Activated CD4-positive, alpha-beta T cell treated with anti-CD3 and anti-CD28 coated beads, Interleukin-2, amount 10 ng/mL, durations not matched to agents 24 days and 14 days (primary cell): ENCODE measurements around the gene KRT74. TPM values are rescaled to one million over a fixed set of nuclear protein-coding genes. Genes with fewer than 3 reads are reported as not detected.

ENCODE experiments used
- total RNA-seq: library from RNA; stranded (reverse); gene quantifications from 2 replicates; pipeline ENCODE4 v1.2.3, GENCODE V29; 2022

The KRT74 gene
- total RNA-seq, 1 donor from 2014 or later = not detected

Other genes with a start within 250 kb of the KRT74 start
- not detected in 2 replicates for gene KRT85, start 206.4 kb downstream of the KRT74 start, total RNA-seq
- not detected in 2 replicates for gene KRT84, start 188.2 kb downstream of the KRT74 start, total RNA-seq
- not detected in 2 replicates for gene KRT82, start 167.5 kb downstream of the KRT74 start, total RNA-seq
- gene KRT75, start 139.5 kb downstream of the KRT74 start, total RNA-seq = not detected in 2 replicates
- gene KRT6B, start 121.7 kb downstream of the KRT74 start, total RNA-seq = not detected in 2 replicates
- not detected in 2 replicates for gene KRT6C, start 100.0 kb downstream of the KRT74 start, total RNA-seq
- gene KRT6A, start 80.6 kb downstream of the KRT74 start, total RNA-seq = not detected in 2 replicates
- not detected in 2 replicates for gene KRT5, start 53.4 kb downstream of the KRT74 start, total RNA-seq
- gene KRT71, start 20.7 kb downstream of the KRT74 start, total RNA-seq = not detected in 2 replicates
- gene KRT72, start 27.6 kb upstream of the KRT74 start, total RNA-seq = 0.09 TPM in 1 of 2 replicates, not detected in the other
- gene KRT73, start 44.7 kb upstream of the KRT74 start, total RNA-seq = 0.09 TPM in 1 of 2 replicates, not detected in the other
- gene KRT2, start 78.4 kb upstream of the KRT74 start, total RNA-seq = not detected in 2 replicates
- gene KRT1, start 106.6 kb upstream of the KRT74 start, total RNA-seq = not detected in 2 replicates
- not detected in 2 replicates for gene KRT77, start 129.7 kb upstream of the KRT74 start, total RNA-seq
- gene KRT76, start 203.5 kb upstream of the KRT74 start, total RNA-seq = not detected in 2 replicates
- 0.14 TPM in 2 replicates for gene KRT3, start 222.3 kb upstream of the KRT74 start, total RNA-seq
- not detected in 2 replicates for gene KRT4, start 240.3 kb upstream of the KRT74 start, total RNA-seq